WTC11 (cell line): ENCODE measurements around the gene ZNF688. TPM values are rescaled to one million over a fixed set of nuclear protein-coding genes. Genes with fewer than 3 reads are reported as not detected.
"Not testable (repeated sequence)": the region's sequence is repeated elsewhere in the genome, so short reads cannot be mapped to it uniquely, and the experiment has no call there.

Experiments used
- ATAC-seq: fragments of 200-7000 bp; cut with Tn5 transposase; 2 replicates; pipeline ENCODE4 v1.10.0; 2021; ENCODE audit warnings: mild to moderate bottlenecking, moderate library complexity
- CTCF ChIA-PET: fragments of 300-600 bp; sonication (Branson Sonifier 250); formaldehyde crosslinking; loops from one replicate; lab custom pipeline; 2021; ENCODE audit warnings: antibody characterized with exemption; lab: Charles Lee
- POLR2A ChIA-PET: fragments of 350-600 bp; sonication (Branson Sonifier 250); formaldehyde crosslinking; loops from one replicate; lab custom pipeline; 2021; ENCODE audit warnings: antibody characterized with exemption; lab: Charles Lee
- DNase-seq: peaks from one replicate; pipeline ENCODE4 v3.0.0; 2021; ENCODE audit warnings: low spot score
- H3K27ac Mint-ChIP-seq: 2 replicates; pipeline ENCODE4 v1.8.0; 2021; ENCODE audit warnings: mixed read lengths
- H3K27me3 Mint-ChIP-seq: 2 replicates; pipeline ENCODE4 v1.8.0; 2021; ENCODE audit warnings: low read depth, mild to moderate bottlenecking, moderate library complexity, mixed read lengths
- H3K36me3 Mint-ChIP-seq: 2 replicates; pipeline ENCODE4 v1.8.0; 2021; ENCODE audit warnings: mixed read lengths
- H3K4me1 Mint-ChIP-seq: 2 replicates; pipeline ENCODE4 v1.8.0; 2022; ENCODE audit warnings: mixed read lengths
- H3K4me3 Mint-ChIP-seq: 2 replicates; pipeline ENCODE4 v1.8.0; 2021; ENCODE audit warnings: mild to moderate bottlenecking, moderate library complexity, mixed read lengths
- H3K9me3 Mint-ChIP-seq: 2 replicates; pipeline ENCODE4 v1.8.0; 2021; ENCODE audit warnings: mixed read lengths
- CBFB ChIP-seq: sonication (generic); formaldehyde crosslinking; IDR thresholded peaks from 2 replicates; pipeline ENCODE4 v1.8.1; 2022; ENCODE audit warnings: mild to moderate bottlenecking, low read depth, missing genetic modification reagents
- FOXJ3 ChIP-seq: sonication (generic); formaldehyde crosslinking; IDR thresholded peaks from 2 replicates; pipeline ENCODE4 v1.9.0; 2021; ENCODE audit warnings: missing genetic modification reagents, mild to moderate bottlenecking, borderline replicate concordance
- KAT7 ChIP-seq: sonication (generic); formaldehyde crosslinking; IDR thresholded peaks from 2 replicates; pipeline ENCODE4 v1.8.1; 2023; ENCODE audit warnings: missing genetic modification reagents, mild to moderate bottlenecking, borderline replicate concordance
- NR1H2 ChIP-seq: sonication (generic); formaldehyde crosslinking; IDR thresholded peaks from 2 replicates; pipeline ENCODE4 v1.9.0; 2021; ENCODE audit warnings: mild to moderate bottlenecking, moderate library complexity, missing genetic modification reagents
- TEAD1 ChIP-seq: sonication (generic); formaldehyde crosslinking; IDR thresholded peaks from 2 replicates; pipeline ENCODE4 v1.8.0; 2022; ENCODE audit warnings: mild to moderate bottlenecking, missing genetic modification reagents
- ZNF121 ChIP-seq: sonication (generic); formaldehyde crosslinking; IDR thresholded peaks from 2 replicates; pipeline ENCODE4 v1.8.0; 2023; ENCODE audit warnings: missing genetic modification reagents
- ZNF423 ChIP-seq: fragments of 250-450 bp; sonication (Bioruptor Pico); IDR thresholded peaks from 2 replicates; pipeline ENCODE4 v2.1.2; 2022; ENCODE audit warnings: mild to moderate bottlenecking, moderate library complexity
- total RNA-seq: library from RNA; stranded (reverse); gene quantifications from 3 replicates; pipeline ENCODE4 v1.2.3, GENCODE V29; 2021
- TF ChIP-seq, protein P1 (sequence below): fragments of 250-450 bp; sonication (Bioruptor Pico); conservative IDR thresholded peaks from 2 replicates; pipeline ENCODE4 v1.9.0; 2021; ENCODE audit warnings: mild to moderate bottlenecking
- TF ChIP-seq, protein P2 (sequence below): fragments of 250-450 bp; sonication (Bioruptor Pico); IDR thresholded peaks from 2 replicates; pipeline ENCODE4 v1.9.0; 2021; ENCODE audit warnings: moderate library complexity, mild to moderate bottlenecking, inconsistent platforms, borderline replicate concordance
- TF ChIP-seq, protein P3 (sequence below): sonication (generic); formaldehyde crosslinking; IDR thresholded peaks from 2 replicates; pipeline ENCODE4 v1.8.1; 2023; ENCODE audit warnings: mild to moderate bottlenecking, missing genetic modification reagents

The ZNF688 gene
- total RNA-seq, 1 experiment from 2014 or later = 4.2 TPM

DNA sequence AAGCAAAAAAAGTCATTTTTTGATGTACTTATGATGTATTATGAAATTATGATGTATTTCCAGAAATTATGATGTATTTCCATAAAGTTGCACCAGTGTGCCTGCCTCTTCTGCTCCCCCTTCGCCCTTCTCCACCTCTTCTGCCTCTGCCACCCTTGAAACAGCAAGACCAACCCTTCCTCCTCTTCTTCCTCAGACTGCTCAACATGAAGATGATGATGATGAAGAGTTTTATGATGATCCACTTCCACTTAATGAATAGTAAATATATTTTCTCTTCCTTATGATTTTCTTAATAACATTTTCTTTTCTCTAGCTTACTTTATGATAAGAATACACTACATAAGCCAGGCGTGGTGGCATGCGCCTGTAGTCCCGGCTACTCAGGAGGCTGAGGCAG, 21.4 kb upstream of the ZNF688 start:
- H3K27ac Mint-ChIP-seq = no peak overlapping the region
- H3K4me3 Mint-ChIP-seq = no peak overlapping the region
- H3K4me1 Mint-ChIP-seq = no peaks in the 10 kb centered on the region
- H3K27me3 Mint-ChIP-seq = no peaks in the 10 kb centered on the region
- ChIA-PET CTCF (interaction anchor here (1.1 to 1.3 kb wide), 3 partner anchors 23 to 480 kb away, joined by 3 to 8 read pairs (median 5); partner anchors contain the start of gene DCTPP1), POLR2A (interaction anchor here (0.6 kb wide), 1 partner anchor 102 kb away, joined by 4 read pairs; no protein-coding TSS in a partner anchor)
- ATAC-seq (no peak), DNase-seq (no peak)
- TF ChIP-seq TEAD1 = no peak
- TF ChIP-seq ZNF423 (CRISPR knock-in tag) = no peak
- TF ChIP-seq, protein P1, sequence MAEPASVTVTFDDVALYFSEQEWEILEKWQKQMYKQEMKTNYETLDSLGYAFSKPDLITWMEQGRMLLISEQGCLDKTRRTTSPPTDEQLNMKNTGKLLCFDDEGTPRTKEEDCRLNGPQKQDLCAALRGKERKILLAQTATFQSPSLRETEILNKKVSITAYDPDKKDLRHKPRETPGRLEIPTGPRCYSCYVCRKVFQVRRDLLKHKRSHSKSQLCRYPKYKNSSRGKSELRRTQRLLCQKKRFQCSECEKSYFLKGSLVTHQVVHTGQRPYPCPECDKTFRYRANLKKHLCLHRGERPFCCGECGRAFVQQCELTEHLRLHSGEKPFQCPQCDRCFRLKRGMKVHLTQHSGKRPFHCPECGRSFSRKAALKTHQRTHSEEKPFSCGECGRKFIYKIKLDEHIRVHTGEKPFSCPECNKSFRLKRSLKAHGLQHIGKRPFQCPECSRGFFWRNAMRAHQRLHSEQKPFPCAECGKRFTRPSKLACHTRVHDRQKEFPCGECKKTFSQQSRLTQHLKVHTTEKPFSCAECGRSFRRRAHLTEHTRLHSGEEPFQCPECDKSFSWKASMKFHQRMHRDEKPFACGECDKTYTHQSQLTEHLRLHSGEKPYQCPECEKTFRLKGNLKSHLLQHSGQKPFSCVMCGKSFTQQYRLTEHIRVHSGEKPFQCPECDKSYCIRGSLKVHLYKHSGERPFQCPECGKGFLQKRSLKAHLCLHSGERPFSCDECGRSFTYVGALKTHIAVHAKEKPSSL (CRISPR knock-in tag) = no peak
- TF ChIP-seq, protein P2, sequence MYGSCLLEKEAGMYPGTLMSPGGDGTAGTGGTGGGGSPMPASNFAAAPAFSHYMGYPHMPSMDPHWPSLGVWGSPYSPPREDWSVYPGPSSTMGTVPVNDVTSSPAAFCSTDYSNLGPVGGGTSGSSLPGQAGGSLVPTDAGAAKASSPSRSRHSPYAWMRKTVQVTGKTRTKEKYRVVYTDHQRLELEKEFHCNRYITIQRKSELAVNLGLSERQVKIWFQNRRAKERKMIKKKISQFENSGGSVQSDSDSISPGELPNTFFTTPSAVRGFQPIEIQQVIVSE (CRISPR knock-in tag) = no peak
- no peak for TF ChIP-seq NR1H2 (CRISPR knock-in tag)
- TF ChIP-seq, protein P3, sequence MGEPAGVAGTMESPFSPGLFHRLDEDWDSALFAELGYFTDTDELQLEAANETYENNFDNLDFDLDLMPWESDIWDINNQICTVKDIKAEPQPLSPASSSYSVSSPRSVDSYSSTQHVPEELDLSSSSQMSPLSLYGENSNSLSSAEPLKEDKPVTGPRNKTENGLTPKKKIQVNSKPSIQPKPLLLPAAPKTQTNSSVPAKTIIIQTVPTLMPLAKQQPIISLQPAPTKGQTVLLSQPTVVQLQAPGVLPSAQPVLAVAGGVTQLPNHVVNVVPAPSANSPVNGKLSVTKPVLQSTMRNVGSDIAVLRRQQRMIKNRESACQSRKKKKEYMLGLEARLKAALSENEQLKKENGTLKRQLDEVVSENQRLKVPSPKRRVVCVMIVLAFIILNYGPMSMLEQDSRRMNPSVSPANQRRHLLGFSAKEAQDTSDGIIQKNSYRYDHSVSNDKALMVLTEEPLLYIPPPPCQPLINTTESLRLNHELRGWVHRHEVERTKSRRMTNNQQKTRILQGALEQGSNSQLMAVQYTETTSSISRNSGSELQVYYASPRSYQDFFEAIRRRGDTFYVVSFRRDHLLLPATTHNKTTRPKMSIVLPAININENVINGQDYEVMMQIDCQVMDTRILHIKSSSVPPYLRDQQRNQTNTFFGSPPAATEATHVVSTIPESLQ (CRISPR knock-in tag) = no peak
- H3K9me3 Mint-ChIP-seq = peaks cover 6% of the 10 kb centered on the region
- H3K36me3 Mint-ChIP-seq = peaks cover 10% of the 10 kb centered on the region

DNA sequence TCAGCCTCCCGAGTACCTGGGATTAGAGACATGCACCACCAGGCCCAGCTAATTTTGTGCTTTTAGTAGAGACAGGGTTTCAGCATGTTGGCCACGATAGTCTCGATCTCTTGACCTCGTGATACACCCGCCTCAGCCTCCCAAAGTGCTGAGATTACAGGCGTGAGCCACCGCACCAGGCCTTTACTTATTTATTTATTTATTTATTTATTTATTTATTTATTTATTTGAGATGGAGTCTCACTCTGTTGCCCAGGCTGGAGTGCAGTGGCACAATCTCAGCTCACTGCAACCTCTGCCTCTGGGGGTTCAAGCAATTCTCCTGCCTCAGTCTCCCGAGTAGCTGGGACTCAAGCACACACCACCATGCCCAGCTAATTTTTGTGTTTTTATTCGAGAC, 19.4 kb upstream of the ZNF688 start:
- ATAC-seq, H3K4me3 Mint-ChIP-seq, H3K4me1 Mint-ChIP-seq, H3K27ac Mint-ChIP-seq, H3K9me3 Mint-ChIP-seq, H3K27me3 Mint-ChIP-seq, DNase-seq, POLR2A ChIA-PET: not testable (repeated sequence)
- H3K36me3 Mint-ChIP-seq = peaks cover 20% of the 10 kb centered on the region
- CTCF ChIA-PET = interaction anchor here (1.0 kb wide), 1 partner anchor 161 kb away, joined by 6 read pairs; the partner anchor contains the start of gene DCTPP1

DNA sequence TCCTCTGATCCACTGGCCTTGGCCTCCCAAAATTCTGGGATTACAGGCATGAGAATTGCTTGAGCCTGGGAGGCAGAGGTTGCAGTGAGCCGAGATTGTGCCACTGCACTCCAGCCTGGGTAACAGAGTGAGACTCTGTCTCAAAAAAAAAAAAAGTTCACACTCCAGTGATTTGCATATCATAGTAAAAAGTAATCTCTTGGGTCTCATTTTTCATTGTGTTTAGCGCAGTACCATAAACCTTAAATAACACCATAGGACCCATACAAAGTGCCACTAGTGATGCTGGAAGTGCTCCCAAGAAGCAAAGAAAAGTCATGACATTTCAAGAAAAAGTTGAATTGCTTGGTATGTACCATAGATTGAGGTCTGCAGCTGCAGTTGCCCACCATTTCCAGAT, 18.1 kb upstream of the ZNF688 start:
- peaks cover 16% of the 10 kb centered on the region for H3K36me3 Mint-ChIP-seq
- H3K4me3 Mint-ChIP-seq, DNase-seq, H3K9me3 Mint-ChIP-seq, CTCF ChIA-PET, POLR2A ChIA-PET, H3K27me3 Mint-ChIP-seq, ATAC-seq, H3K27ac Mint-ChIP-seq, H3K4me1 Mint-ChIP-seq: not testable (repeated sequence)

DNA sequence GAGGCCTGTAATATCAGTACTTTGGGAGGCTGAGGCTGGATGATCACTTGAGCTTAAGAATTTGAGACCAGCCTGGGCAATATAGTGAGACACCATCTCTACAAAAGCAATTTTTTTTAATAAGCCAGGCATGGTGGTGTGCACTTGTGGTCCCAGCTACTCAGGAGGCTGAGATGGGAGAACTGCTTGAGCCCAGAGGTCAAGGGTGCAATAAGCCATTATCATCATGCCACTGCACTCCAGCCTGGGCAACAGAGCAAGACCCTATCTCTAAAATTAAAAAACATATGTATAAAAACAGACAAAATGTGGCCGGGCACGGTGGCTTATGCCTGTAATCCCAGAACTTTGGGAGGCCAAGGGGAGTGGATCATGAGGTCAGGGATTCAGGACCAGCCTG, 17.1 kb upstream of the ZNF688 start:
- TF ChIP-seq KAT7 (CRISPR knock-in tag) = no peak
- TF ChIP-seq CBFB (CRISPR knock-in tag) = no peak
- no peak for TF ChIP-seq FOXJ3 (CRISPR knock-in tag)
- TF ChIP-seq ZNF121 (CRISPR knock-in tag) = peak; percentile 86
- peaks cover 14% of the 10 kb centered on the region for H3K36me3 Mint-ChIP-seq
- ChIA-PET CTCF (interaction anchor here (3.7 kb wide), 1 partner anchor 10 kb away, joined by 14 read pairs; no protein-coding TSS in a partner anchor), POLR2A (no interaction called here)
- H3K27me3 Mint-ChIP-seq = no peaks in the 10 kb centered on the region
- no peaks in the 10 kb centered on the region for H3K9me3 Mint-ChIP-seq
- H3K4me1 Mint-ChIP-seq = peaks cover 10% of the 10 kb centered on the region; the same call in 1 of the 2 replicates
- H3K4me3 Mint-ChIP-seq = no peak overlapping the region
- ATAC-seq = no peak
- no peak overlapping the region for H3K27ac Mint-ChIP-seq
- DNase-seq = no peak
